ENCODE data around the gene PPP2R2B.
"Not testable (repeated sequence)": the region's sequence is repeated elsewhere in the genome, so short reads cannot be mapped to it uniquely, and the experiment has no call there.

Gene PPP2R2B

DNA sequence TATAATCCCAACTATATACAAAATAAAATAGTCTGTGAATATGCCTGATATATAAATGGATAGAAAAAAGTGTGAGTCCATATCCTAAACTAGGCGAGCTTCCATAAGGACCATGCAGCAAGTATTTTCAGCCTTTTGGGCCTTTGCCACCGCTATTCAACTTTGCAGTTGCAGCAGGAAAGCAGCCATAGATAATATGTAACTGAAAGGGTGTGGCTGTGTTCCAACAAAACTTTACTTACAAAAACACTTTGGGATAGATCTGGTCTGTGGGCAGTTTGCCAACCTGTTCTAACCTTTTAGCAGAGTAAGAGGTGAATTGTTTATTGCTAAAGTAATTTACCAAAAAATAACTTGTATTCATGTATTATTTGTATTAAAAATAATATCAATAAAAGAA, 234.8 kb downstream of the PPP2R2B start:
- no peak for DNase-seq

DNA sequence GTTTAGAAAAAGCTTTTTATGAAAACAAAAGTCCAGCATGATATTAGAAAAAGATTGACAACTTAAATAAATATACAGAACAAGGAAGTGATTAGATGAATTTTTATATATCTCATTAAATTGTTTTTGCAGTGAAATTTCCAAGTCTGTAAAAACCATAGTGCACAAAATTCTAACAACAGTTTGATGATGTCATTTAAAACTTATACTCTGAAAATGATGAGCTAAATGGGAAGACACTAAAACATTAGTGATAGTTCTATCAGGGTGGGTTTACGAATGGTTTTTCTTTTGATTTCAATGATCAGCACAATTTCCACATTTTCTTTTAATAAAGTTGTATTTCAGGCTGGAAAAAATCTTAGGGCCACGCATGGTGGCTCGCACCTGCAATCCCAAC, 236.1 kb downstream of the PPP2R2B start:
- DNase-seq, result no peak

DNA sequence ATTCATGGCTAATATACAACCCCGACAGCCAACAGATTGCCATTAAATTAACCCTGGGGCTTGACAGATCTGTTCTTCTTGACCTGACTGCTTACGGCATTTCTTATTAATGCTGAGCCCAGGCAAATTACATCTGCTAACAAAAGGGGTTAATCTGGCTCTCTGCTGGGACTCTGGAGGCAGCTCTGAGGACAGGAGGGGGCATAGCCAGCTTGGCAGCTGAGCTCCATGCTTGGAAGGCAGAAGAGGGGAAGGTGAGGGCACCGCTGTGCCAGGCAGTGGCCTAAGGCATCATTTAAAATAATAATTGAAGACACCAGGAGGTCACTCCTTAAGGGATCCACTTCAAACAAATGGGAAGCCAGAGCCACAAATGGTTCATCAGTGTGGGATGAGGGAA, 236.6 kb downstream of the PPP2R2B start:
- no peak for DNase-seq

DNA sequence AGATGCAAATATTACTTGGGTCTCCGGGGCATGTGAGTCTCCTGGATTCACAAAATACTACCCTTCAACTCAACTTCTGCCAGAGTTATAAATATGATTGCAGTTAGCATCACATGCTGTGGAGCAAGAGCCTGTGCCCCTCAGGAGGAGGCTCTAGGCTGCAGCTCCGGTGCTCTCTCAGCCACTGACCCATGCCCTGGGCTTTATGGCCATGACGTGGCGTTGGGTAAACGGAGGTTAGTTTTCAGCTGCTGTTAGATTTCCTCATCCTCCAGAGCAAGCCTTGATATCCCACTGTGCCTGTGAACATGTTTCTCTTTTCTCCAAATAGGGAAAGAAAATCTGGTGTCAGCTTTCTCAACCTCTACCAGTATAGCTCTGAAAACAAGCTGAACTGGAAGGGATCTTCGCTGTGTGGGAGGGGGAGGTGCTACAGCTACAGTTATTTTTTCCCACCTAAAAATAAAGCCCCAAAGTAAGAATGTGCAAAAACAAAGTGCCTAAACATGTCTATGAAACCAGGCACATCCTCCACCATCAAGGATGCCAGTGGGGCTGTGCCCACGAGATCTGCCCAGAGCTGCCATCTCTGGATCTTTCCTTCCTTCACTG, 238.2 kb downstream of the PPP2R2B start:
- DNase-seq, result no peak

DNA sequence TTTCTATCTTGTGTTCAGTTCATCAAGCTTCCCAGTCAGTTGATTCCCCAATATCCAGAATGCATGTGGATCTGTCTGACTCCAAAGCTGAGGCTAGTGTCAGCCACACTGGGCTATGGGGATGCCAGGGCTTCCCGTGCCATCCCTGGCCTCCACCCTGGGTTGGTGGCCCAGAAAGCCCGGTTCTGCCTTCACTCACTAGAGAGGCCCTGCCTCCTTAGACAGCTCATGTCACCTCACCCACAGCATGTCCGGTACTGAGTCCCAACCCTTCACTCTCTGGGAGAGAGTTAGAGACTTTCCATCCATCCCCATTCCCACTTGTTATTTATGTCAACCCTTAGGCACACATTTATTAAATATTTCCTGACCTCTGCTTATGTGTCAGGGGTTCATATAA, 243.1 kb downstream of the PPP2R2B start:
- DNase-seq, result no peak

DNA sequence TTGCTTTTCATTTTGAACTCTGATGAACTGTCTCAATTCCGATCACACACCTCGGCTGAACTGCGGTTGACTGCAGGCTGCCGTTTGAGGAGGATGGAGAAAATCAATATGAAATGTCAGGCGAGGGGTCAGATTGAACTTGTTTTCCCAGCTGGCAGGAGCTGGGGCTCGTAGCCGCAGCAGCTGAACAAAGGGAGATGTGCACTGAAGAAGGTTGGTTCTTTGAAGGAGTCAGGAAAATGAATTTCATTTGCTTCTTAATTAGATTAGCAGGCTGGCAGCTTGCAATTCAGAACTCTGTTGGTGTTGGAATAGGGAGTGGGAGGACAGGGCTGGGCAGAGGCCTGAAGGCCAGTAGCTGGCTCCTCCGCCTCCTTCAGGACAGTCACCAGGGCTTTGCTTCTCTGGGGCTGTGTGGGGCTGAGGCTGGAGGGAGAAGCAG, 245.2 kb downstream of the PPP2R2B start:
- no peak for DNase-seq

DNA sequence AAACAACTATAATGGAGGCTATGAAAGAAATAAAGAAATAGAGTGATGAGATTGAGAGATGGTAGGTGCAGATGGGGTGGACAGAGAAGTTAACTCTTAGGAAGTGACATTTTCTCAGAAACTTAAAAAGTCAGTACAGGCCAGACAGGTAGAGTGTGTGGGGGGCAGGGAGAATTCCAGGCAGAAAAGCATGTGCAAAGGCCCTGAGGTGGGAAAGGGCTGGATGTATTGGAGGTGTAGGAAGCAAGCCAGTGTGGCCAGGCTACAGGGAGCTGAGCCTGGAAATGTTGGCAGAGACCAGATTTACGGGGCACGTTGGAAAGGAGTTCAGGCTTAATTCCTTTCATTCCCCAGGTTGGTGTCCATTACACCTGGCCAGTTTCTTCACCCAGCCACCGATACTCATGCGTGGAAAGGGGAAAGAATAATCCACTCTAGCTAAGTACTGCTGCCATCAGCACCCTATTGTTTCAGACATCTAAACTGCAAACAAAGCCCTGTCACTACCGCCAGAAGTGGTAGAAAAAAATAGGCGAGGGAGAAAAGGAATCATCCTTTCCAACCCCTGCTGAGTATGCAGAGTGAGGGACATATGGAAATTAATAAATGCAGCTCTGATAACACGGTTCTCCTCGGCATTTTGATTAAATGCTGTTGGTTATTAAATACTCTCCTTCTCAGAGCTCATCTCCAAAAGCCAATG, 245.8 kb downstream of the PPP2R2B start:
- DNase-seq, result no peak

DNA sequence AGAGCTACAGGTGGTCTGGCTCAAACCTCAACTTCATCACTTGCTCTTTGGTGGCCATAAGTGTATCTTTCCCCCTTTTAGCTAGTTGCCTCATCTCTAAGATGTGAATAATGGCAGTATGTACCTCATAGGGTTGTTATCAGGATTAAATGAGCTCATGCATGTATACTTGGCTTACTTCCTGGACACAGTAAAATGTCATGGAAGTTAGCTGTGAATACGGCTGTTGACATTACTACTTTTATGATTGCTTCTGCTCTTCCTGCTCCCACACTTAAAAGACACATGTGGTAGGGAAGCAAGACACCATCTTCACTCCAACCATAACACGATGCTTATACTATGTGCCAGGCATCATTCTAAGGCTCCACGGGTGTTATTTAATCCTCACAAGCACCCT, 248.1 kb downstream of the PPP2R2B start:
- DNase-seq, result no peak

DNA sequence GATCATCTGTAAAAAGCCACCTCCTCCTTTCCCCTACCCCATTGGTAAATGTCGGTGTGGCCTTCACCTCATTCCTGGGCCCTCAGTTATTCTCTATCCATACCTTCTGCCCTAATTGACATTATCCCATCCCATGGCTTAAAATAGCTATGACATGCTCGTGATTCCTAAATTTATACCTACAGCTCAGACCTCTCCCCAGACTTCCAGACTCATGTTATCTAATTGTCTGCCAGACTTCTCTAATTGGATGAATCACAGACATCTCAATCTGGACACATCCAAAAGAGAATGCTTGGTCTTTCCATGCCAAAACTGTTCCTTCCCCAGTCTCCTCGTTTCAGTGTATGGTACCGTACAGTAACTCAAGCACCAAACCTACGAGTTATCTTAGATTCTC, 249.6 kb downstream of the PPP2R2B start:
- no peak for DNase-seq

DNA sequence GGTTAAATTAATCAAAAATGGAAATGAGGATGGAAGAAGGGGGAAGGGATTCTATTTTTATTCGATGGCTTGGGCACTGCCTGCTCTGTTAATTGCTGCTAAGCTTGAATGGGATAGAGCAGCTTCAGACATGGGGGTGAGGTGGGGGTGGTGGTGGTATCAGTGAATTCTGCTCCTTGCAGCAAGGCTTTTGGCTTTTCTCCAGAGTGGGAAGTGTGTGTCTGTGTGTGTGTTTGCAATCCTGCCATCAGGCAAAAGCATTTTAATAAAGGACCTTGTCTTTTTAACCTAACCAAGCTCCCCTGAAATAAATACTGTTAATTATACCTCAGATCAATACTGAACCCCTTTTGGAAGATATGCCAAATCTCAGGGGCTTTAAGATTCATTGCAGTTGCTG, 251.6 kb downstream of the PPP2R2B start:
- no peak for DNase-seq

DNA sequence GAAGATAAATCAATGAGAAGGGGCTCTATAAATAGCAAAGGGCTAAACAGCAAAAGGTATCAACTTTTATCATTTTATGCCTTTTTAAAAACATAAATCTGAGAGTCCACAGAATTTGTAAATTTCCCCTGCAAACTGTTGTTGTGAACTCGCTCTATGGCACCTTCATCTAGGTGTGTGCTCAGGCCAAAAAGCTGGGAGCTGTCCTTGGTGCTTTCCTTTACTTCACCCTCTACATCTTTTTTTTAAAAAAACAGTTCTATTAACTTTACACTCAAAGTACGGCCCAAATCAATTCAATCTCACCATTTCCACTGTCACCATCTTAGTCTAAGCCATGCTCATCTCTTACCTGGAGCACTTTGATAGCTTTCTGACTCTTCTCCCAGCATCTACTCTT, 254.4 kb downstream of the PPP2R2B start:
- no peak for DNase-seq

DNA sequence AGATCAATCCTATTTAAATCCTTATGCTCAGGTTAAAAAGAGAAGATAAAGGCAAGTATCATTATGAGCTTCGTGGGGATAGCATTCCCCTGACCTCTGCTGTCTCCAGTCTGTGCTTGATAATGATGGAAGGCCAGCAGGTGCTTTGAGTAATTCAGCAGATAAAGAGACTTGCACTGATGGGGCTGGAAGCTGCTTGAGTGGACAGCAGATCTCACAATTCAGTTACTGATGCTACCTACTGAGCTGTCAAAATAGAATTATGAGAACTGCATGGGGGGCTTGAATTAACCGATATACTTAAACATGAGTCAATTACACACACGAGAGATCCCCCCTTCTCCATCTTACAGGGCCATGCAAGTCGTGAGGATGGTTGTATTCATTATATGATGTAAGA, 254.9 kb downstream of the PPP2R2B start:
- no peak for DNase-seq

DNA sequence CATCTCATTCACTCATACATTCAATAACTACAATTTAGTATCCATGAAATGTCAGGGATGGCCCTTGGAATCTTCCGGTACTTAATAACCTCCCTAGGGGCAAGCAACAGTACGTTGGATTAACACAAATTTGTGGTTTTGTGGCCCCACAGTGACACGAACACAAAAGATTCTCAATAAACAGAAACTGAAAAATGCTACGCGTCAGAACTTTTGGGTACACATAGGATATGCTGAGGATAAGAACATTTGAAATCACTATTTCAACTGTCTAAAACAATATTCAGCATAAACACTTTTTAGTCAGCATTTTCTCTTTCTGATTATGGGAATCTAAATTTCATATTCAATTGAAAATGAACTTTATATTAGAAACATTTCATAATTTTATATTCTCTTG, 255.5 kb downstream of the PPP2R2B start:
- no peak for DNase-seq

DNA sequence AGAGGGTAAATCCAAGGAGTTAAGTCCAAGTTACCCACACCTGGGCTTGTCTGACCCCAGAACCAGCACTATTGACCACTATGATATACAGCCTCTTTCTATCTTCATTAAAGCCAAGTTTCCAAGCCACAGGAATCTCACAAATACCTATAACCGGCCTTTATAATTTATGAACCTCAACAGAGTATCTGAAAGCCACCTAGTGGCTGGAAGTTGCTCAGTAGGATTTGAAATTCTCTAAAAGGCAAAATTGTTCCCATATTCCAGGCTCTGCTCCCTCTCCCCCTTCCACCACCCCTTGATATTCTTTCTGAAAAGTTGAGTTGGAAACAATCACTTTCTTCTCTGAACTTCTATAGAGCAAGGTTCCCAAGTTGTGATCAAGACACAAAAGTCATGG, 256.2 kb downstream of the PPP2R2B start:
- DNase-seq, result no peak

DNA sequence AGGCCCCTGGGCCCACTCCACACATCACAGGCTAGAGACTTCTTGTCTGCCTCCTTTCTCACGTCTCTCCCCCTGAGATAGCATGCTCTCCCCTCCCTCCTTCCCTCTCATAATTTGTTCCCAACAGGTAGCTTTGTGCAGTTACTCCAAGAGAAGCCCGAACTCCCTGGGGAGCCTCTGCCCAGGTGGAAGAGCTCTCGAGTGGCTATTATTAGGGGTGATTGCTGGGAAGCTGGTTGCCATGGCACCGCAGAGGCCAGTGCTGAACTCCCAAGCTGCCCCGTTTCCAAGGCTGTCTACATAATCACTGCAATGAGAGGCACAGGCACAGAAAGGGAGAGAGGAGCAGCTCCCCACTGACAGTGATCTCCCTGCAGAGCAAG, 257.9 kb downstream of the PPP2R2B start:
- DNase-seq, result no peak

DNA sequence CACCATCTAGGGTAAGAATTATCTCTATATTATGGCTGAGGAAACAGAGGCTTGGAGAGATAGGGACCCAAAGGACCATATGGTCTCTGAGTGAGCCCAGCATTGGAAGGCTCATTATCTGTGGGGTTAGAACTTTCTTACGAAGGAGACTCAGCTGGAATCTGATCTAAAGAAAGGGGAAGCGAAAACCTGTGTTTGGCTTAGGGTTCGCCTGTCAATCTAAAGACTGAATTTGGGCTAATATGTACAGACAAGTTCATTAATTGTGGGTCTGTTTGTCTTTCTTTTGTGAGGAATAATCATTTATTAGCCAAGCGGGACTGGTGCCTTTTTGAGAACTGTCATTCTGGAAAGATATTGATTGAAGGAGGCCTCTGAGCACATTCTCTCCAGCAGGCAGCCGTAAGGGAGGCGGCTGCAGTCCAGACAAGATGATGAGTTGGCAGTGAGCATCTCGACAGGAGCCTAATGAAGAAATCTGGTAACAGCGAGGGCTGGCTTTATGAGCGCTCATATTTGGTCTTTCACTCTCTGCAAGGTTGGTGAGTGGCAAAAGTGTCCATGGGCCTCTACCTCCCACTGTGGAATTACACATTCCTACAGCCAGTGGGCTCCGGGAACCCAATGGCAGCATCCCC, 258.4 kb downstream of the PPP2R2B start:
- no peak for DNase-seq

DNA sequence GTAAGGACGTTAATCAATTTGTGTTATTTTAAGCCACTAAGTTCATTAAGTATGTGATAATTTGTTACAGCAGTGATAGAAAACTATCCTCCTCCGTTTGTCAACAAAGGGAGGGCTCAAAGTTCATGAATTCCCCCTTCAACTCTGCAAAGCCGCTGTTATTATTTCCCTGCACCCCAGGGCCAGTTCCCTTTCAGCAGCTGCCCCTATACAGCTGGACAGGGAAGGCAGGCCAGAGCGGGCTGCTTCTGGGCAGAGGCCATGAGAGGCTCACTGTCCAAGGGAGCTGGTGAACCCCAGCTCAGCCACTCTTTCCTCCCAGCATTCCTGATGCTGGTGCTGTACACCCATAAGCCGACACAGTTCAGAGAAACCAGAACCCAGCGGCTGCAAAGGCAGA, 260.1 kb downstream of the PPP2R2B start:
- no peak for DNase-seq

DNA sequence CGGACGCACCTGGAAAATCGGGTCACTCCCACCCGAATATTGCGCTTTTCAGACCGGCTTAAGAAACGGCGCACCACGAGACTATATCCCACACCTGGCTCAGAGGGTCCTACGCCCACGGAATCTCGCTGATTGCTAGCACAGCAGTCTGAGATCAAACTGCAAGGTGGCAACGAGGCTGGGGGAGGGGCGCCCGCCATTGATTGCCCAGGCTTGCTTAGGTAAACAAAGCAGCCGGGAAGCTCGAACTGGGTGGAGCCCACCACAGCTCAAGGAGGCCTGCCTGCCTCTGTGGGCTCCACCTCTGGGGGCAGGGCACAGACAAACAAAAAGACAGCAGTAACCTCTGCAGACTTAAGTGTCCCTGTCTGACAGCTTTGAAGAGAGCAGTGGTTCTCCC, 268.8 kb downstream of the PPP2R2B start:
- not testable (repeated sequence) for DNase-seq

DNA sequence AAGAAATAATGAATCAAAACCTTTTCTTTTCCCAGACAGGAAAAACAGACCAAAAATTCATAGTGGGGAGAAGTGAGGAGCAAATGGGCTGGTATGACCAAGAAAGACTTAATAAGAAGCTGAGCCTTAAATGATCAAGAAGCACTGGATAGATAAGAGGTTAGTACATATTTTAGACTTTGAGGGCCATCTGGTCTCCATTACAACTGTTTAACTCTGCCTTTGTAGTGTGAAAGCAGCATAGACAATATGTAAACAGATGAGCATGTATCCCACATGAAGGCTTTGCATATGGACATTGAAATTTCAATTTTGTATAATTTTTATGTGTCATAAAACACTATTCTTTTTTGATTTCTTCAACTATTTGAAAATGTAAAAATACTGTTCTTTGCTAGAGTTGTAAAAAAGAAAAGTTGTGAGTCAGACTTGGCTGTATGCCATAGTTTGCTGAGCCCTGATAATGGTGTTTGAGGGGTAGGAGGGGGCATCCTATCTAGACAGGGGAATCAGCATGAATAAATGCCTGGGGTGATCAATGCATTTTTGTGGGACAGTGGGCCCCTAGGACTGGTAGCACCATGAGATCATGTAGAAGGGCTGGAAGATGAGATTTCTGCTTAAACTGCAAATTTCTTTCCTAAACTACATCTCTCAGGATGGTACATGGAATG, 270.8 kb downstream of the PPP2R2B start:
- no peak for DNase-seq

DNA sequence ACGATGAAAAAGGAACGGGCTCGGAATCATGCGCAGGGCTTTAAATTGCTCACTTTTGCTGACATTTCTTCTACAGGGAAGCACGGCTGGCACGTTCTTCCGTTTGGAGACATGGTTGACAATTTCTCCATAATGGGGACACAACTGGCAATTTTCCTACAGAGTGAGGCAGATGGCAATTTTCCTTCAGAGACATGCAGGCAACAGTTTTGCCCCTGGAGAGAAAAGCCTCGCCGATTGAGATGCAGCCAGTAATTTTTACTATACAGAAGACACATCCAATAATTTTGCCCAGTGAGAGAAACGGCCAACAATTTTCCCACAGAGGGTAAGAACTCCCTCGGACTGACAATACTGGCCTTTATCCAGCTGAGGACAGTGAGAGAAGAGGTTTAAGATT, 271.7 kb downstream of the PPP2R2B start:
- no peak for DNase-seq

DNA sequence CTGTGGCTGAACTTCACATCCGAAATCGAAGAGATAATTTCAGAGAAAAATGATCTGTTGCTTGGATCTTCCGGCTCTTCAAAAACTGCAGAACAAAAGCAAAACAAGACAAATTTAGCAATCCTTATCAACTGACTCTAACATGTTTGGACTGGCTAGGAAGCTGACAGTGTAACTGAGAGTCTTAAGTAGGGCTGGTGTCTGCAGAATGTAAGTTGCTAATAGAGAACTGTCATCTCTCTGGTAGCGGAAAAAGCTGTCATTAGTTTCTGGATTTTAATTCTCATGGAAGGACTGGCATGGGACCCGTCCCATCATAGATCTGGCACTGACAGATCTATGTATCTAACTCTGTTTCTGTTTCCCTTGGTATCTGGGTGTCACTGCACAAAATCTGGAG, 278.2 kb downstream of the PPP2R2B start:
- no peak for DNase-seq

DNA sequence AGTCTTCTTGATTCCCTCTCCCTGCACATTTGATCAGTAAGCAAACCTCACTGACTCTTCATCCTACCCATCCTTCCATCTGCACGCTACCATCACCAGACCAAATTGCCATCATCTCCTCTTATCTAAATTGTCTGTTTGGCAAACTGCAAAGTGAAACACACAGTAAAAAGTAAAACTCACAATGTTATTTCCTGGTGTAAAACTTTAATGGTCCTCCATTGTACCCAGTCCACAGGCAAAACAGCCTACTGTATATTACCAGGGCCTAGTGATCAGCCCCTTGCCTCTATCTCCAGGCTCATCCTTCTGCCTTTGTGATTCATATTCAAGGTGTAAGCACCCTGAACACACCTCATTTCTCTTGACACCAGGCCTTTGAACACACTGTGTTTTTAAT, 279.3 kb downstream of the PPP2R2B start:
- no peak for DNase-seq

DNA sequence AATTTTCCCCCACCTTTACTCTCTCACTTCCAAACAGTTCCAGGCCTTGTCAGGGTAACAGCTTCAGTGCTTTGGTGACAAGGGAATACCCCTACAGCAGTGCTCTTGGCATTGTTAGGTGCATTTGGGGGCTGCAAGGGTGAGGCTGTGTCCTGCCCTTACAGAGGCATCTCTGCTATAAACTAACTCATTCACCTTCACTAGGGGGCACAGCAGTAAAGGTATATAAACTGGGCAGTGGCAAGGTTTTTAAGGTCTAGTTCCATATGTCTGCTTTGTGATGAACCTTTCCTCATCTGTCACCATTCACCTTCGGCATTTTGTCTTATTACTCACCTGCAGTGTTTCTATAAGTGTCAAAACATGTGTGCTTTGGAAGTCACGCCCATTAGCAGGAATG, 283.5 kb downstream of the PPP2R2B start:
- no peak for DNase-seq

DNA sequence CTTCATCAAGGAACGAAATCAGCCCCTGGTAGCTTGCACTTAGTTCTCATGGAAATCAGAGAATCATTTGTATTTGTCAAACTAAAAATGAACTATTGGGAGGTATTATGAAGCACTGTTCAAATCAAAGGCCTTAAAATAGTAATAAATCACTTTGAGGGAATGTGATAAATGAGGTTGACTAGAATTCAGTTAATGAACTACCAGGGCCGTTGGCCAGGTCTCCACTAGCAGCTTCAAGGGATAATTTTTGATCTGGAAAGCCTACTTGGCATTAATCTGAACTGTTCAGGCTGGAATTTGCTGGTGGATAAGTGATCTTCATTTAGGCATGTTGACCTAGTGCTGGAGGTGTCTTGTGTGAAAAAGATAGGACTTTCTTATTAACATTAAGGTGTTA, 286.2 kb downstream of the PPP2R2B start:
- DNase-seq, result no peak
